HG03064 (cell line): Measurements from ENCODE around the gene TLDC2.
A peak's percentile ranks its signal among the peaks of the same experiment; 100 is the strongest.

ENCODE experiments used
- ATAC-seq: cut with Tn5 transposase; IDR thresholded peaks from one replicate; pipeline ENCODE4 v1.9.1; 2021; ENCODE audit warnings: low read depth; ENCODE audit not compliant: unreplicated experiment

The TLDC2 gene

GRCh38 chr20:36849333-36850065 lies 26.4 kb upstream of the TLDC2 start:
- no peak for ATAC-seq

GRCh38 chr20:36850759-36851158 lies 25.2 kb upstream of the TLDC2 start:
- no peak for ATAC-seq

GRCh38 chr20:36851490-36851889 lies 24.4 kb upstream of the TLDC2 start:
- no peak for ATAC-seq

- no peak for ATAC-seq
Measured at GRCh38 chr20:36852187-36852586, 23.8 kb upstream of the TLDC2 start.

DNA sequence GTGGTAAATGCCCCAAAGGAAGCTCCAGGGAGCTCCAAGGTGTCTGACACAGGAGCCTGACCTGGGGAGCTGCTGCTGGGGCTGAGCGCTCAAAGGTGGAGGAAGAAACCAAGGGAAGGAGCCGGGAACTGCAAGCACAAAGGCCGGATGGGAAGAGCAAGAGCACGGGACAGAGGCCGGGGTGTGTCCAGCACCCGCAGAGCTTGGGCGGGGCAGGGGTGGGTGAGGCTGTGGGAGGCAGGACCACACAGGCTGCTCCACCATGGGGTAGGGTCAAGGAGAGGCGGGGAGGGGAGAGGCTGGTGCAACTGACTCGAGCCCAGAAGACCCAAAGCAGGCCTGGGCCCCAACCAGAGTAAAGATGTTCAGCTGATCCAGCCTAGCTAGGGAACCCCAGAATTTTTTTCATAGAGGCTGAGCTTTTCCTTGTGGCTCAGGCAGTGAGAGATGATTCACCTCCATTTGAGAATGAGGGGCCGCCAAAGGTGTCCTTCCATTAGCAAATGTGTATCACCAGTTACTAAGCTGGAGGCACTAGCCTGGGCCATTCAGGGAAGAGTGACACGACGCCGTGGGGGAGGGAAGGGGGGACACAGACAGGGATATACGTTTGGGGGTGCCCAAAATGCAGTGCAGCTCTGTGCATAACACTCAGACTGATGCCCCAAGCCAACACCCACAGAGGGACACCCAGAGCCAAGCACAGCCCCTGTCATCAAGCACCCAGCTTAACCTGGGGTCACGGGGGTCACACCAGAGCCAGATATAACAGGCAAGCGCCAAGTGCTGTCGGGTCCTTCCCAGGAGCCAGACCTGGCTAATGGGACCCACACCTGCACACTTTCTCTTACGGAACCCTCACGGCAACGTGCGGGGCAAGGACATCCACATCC lies 21.3 kb upstream of the TLDC2 start:
- no peak for ATAC-seq

GRCh38 chr20:36855241-36855657 lies 20.7 kb upstream of the TLDC2 start:
- no peak for ATAC-seq

DNA sequence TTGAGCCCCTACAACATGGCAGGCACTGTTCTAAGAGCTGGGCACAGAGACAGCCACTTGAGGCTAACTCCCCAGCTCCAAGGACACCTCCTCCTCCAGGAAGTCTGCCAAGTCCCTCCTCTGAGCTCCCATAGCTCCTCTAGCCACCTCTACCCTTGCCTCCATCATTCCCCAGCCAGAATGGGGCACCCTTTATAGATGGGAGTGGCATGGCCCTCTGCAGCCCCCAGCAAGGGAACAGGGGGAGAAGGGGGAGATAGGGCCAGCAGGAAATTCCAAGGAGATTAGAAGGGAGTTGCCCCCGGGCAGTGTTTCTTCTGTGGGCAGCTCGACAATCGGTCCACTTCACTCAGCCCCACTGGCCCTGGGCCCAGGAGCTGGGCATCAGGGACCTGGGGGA lies 19.7 kb upstream of the TLDC2 start:
- ATAC-seq, result no peak

GRCh38 chr20:36856691-36857635 lies 19.0 kb upstream of the TLDC2 start:
- no peak for ATAC-seq

DNA sequence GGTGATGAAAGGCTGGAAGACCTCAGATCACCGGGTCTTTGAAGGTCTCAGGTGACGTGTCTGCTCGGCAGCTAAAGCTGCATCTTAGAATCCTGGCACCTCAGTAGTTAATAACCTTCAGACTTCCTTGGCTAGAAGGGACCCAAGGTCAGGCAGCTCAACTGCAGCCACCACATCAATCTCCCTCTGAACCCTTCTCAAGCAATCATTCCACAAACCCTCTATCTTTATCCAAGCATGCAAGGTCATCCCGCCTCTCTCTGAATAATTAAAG lies 16.7 kb upstream of the TLDC2 start:
- no peak for ATAC-seq

GRCh38 chr20:36859700-36860330 lies 16.1 kb upstream of the TLDC2 start:
- no peak for ATAC-seq

DNA sequence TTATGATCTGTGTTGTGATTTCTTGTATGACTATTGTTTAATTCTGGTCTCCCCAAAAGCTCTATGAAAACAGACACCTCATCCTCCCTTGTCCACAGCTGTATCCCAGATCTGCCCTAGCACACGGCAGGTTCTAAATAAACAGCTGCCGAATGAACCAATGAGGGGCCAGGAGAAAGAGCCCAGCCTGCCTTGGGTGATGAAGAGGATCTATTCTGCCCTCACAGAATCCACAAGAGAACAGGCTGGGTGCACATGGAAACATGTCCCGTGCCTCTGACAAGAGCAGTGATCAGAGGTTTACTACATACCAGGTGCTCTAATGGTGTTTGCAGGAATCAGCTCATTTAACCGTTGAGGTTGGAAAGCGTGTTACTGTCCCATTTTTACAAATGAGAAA lies 15.6 kb upstream of the TLDC2 start:
- no peak for ATAC-seq

GRCh38 chr20:36860811-36861624 lies 14.9 kb upstream of the TLDC2 start:
- no peak for ATAC-seq

GRCh38 chr20:36861625-36861874 lies 14.4 kb upstream of the TLDC2 start:
- no peak for ATAC-seq

DNA sequence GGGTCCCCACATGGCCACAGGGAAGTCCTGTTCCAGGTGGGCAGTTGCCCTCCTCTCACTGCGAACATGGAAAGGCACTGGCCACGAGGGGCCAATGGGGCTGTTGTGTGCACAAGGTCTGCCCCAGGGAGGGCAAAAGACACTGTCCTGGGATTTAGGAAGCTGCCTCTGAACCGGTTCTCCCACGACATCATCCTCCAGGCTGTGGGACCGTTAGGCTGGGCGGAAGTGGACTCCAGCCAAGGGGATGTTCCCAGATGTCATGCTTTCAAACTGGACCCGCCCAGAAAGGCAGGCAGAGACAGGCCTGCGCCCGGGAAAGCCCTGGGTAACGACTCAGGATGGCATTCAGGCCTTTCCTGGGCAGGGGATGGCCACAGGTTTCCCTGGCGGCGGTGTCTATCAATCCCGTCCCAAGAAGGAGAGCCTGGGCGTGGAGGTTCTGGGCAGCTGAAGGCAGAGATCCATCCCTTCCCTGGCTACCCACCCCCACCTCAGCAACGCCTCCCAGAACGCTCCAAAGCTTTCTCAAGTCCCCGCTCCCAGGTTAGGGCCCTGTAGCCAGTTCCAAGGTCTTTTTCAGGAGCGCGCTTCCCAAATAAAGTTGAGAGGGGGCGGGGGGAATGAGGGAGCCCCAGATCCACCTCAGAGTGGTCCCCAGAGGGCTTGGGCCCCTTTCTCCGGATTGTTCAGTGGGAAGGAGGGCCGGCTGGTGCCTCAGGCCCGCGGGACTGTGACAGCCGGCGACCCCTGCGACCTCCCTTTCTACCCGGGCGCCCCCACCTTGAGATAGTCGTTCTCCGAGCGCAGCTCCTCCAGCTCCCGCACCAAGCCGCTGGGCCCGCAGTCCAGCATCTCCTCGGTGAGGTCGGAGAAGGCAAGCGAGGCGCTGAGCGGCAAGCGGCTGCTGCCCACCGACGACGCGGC lies 13.8 kb upstream of the TLDC2 start:
- no peak for ATAC-seq

- ATAC-seq, result peak; percentile 32
Measured at GRCh38 chr20:36862857-36863668, 12.9 kb upstream of the TLDC2 start.

DNA sequence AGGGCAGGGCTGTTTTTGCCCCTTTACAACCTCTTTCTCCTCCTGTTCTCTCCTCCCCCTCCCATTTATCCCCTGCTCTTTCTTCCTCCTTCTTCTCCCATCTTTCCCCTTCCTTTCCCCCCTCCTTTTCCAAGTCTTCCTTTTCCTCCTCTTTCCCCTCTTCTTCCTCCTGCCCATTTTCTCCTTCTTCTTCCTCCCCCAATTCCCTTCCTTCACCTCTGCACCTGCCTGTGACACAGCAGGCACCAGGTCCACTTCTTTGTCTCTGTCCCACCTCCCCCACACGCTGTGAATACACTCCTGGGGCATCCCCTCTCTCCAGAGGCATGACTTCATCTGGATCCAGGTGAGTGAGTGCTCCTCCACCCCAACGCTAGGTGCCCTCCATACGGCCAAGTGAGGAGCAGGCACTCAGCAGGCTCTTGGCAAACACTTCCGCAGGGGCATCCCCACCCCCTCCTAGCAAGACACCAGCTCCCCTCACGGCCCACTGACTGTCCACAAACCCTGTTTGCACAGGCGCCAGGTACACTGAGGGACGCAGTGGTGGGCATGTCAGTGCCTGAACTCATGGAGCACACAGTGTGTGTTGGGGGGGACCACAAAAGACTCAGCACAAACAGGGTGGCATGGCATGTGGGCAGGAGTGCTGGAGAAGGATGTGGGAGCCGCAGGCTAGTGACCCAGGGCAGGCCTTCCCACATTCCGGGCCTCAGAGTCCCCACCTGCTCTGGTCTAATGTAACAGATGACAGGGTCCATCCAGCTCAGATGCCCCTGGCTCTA lies 10.7 kb upstream of the TLDC2 start:
- ATAC-seq, result no peak

GRCh38 chr20:36865861-36866149 lies 10.1 kb upstream of the TLDC2 start:
- ATAC-seq, result no peak

- ATAC-seq, result no peak
Measured at GRCh38 chr20:36866164-36866563, 9.8 kb upstream of the TLDC2 start.
